ENCODE results near the gene CALHM2.

The CALHM2 gene

DNA sequence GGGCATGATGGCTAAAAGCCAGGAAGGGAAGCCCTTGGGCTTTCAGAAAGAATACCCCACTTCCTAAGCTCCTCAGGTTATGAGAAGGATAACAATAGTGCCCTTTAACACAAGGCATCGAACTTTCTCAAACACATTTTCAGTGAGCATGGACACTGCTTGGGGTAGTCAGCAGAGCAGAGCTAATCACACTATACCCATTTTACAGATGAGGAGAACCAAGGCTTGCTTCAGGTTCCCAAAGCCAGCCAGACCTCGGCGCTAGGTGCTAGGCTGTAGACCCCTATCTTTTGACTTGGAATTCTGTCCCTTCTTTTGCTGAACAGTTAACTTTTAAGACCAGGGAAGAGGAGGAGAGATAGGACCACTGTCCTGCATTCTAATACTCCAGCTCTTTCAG lies 43.2 kb upstream of the CALHM2 start:
- DNase-seq (ENCODE audit: extremely low read depth, low read depth), result no peak
- TF ChIP-seq CTCF (IDR thresholded peaks at IDR 0.05; ENCODE audit: low read depth, low read length), result no peak

GRCh38 chr10:103493916-103494877 lies 42.0 kb upstream of the CALHM2 start:
- DNase-seq (ENCODE audit: extremely low read depth, low read depth), result no peak
- TF ChIP-seq CTCF (IDR thresholded peaks at IDR 0.05; ENCODE audit: low read depth, low read length), result no peak

GRCh38 chr10:103493362-103493915 lies 41.3 kb upstream of the CALHM2 start, which contains the start of gene NEURL1:
Gene NEURL1 (plus strand): TSS chr10:103493705. CDS start chr10:103494388, 683 bp downstream.
- DNase-seq (ENCODE audit: extremely low read depth, low read depth), result no peak
- TF ChIP-seq CTCF (IDR thresholded peaks at IDR 0.05; ENCODE audit: low read depth, low read length), result no peak

DNA sequence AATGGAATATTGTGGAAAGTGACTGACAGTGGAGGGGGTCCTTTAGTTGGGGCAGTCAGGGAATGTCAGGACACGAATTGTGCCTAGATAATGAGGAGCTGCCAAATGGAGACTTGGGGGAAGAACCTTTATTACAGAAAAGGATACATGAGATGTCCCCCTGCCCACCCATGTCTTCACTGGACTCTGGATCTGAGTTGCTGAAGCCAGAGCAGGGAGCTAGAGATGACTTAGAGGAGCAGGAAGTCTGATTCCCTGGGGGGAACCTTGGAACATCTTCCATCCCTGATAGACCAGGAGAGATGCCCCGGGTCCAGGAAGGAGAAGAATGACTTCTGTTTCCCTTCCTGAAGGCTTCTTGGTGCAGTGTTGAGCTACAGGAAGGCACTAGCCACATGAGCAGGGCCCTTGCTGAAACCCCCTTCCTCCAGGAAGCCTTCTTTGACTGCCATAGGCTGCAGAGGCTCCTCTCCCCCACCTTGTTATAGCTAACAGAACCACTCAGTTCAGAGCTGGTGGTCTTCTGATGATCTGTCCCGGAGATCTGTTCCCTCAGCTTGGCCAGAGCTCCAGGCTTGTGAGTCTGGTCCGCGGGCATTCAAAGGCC lies 40.6 kb upstream of the CALHM2 start:
- DNase-seq (ENCODE audit: extremely low read depth, low read depth), result no peak
- TF ChIP-seq CTCF (IDR thresholded peaks at IDR 0.05; ENCODE audit: low read depth, low read length), result no peak

- DNase-seq (ENCODE audit: extremely low read depth, low read depth), result peak; percentile 59
Observed at GRCh38 chr10:103491729-103492364, 39.7 kb upstream of the CALHM2 start.

GRCh38 chr10:103490986-103491314 lies 38.8 kb upstream of the CALHM2 start:
- TF ChIP-seq CTCF (IDR thresholded peaks at IDR 0.05; ENCODE audit: low read depth, low read length), result no peak
- DNase-seq (ENCODE audit: extremely low read depth, low read depth), result no peak

More at GRCh38 chr10:103491729-103492364, 39.7 kb upstream of the CALHM2 start:
- no peak for TF ChIP-seq CTCF (IDR thresholded peaks at IDR 0.05; ENCODE audit: low read depth, low read length)

Measured in AG09319 (cell line).